GM06990 (cell line): ENCODE data around the gene EIF4A3.
"Not testable (repeated sequence)": the region's sequence is repeated elsewhere in the genome, so short reads cannot be mapped to it uniquely, and the experiment has no call there.

Experiments
- DNase-seq: peaks from one replicate; pipeline ENCODE4 v3.0.0-alpha.2; 2011; ENCODE audit not compliant: insufficient read length; ENCODE audit errors: extremely low read depth
- H3K27me3 ChIP-seq: replicated peaks from 2 replicates; pipeline ENCODE4 v1.6.0; 2011; ENCODE audit warnings: low read length; ENCODE audit not compliant: control insufficient read depth, insufficient read depth
- H3K36me3 ChIP-seq: 2 replicates; pipeline ENCODE4 v1.5.1; 2011; ENCODE audit warnings: low read length; ENCODE audit not compliant: control insufficient read depth, insufficient read depth
- H3K4me3 ChIP-seq: replicated peaks from 2 replicates; pipeline ENCODE4 v1.5.1; 2011; ENCODE audit warnings: low read depth, mild to moderate bottlenecking, control low read depth, low read length
- TF ChIP-seq, protein P1 (sequence below): IDR thresholded peaks from 2 replicates; pipeline ENCODE4 v1.5.1; 2011; ENCODE audit warnings: low read length, control low read depth, mild to moderate bottlenecking, inconsistent platforms; ENCODE audit not compliant: insufficient read depth, poor library complexity, severe bottlenecking

EIF4A3 gene

DNA sequence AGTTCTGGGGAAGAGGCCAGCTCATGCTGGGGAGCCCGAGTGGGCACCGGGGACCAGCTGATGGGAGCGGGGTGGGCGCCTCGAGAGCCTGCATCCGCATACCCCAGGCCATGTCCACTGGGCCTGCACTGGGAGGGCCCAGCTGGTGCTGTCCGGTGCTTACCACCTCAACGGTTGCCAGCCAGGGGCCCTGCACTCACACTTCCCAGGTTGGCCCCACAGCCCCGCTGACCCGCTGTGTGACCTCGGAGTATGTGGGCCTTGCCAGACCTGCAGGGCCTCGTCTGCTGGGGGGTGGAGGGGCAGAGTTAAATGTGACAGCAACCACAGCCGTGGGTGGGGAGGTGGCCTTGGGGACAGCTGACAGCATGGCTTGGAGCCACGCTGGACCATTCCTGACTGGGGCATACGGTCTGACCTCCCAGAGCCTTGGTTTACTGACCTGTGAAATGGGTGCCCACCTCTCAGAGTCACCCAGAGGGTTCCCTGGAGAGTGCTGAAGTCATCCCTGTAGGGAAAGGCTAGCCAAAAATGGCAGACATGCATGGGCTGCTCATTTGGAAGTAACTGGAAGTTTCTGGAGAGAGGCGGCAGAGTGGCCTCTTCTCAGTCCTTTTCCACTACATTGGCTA is 51.0 kb downstream of the EIF4A3 start:
- no peak for DNase-seq
- Histone ChIP-seq H3K27me3 (no peaks in the 10 kb centered on the region), H3K36me3 (no peaks in the 10 kb centered on the region), H3K4me3 (no peak overlapping the region)
- TF ChIP-seq, protein P1, sequence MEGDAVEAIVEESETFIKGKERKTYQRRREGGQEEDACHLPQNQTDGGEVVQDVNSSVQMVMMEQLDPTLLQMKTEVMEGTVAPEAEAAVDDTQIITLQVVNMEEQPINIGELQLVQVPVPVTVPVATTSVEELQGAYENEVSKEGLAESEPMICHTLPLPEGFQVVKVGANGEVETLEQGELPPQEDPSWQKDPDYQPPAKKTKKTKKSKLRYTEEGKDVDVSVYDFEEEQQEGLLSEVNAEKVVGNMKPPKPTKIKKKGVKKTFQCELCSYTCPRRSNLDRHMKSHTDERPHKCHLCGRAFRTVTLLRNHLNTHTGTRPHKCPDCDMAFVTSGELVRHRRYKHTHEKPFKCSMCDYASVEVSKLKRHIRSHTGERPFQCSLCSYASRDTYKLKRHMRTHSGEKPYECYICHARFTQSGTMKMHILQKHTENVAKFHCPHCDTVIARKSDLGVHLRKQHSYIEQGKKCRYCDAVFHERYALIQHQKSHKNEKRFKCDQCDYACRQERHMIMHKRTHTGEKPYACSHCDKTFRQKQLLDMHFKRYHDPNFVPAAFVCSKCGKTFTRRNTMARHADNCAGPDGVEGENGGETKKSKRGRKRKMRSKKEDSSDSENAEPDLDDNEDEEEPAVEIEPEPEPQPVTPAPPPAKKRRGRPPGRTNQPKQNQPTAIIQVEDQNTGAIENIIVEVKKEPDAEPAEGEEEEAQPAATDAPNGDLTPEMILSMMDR = no peak

DNA sequence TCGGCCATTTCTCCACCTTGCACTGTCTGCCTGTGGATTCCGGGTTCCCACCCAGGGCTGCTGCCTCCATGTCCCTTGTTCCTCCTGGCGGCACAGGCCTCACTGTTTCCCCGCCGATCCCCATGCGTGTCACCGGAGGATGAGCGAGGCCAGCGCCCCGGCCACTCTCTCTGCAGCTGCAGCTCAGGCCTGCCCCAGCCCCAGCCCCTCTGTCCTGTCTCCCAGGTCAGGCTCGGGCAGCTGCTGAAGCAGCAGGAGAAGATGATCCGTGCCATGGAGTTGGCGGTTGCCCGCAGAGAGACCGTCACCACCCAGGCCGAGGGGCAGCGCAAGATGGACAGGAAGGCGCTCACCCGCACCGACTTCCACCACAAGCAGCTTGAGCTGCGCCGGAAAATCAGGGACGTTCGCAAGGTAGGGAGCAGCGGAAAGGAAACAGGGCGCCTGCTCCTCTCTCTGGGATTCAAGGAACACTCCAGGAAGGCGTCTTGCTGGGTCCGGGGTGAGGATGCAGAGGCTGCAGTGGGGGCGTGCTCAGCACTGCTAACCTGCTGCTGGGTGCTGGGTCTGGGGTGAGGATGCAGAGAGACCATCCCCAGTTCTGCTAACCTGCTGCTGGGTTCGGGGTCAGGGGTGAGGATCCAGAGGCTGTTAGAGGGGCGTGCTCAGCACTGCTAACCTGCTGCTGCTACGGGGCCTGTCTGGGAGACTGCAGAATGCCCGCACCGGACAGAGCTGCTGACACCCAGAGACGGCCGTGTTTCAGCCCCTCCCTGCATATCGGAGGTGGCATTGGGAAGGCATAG is 51.7 kb downstream of the EIF4A3 start:
- no peak for DNase-seq
- H3K36me3 ChIP-seq = no peaks in the 10 kb centered on the region
- TF ChIP-seq, protein P1 = no peak
- no peaks in the 10 kb centered on the region for H3K27me3 ChIP-seq
- H3K4me3 ChIP-seq = no peak overlapping the region

DNA sequence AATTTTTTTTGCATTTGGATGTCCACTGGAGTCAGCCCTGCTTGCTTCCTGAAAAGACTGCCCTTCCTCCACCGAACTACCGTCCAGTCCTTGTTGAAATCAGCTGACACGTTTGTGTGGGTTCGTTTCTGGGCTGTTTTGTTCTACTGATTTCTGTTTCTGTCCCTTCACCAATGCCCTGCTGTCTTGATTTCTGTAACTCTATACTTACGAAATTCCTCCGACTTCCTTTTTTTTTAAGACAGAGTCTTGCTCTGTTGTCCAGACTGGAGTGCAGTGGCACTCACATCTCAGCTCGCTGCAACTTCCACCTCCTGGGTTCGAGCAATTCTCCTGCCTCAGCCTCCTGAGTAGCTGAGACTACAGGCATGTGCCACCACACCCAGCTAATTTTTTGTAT is 54.0 kb downstream of the EIF4A3 start:
- H3K36me3 ChIP-seq = no peaks in the 10 kb centered on the region
- no peak overlapping the region for H3K4me3 ChIP-seq
- H3K27me3 ChIP-seq = no peaks in the 10 kb centered on the region
- TF ChIP-seq, protein P1 = no peak
- no peak for DNase-seq

DNA sequence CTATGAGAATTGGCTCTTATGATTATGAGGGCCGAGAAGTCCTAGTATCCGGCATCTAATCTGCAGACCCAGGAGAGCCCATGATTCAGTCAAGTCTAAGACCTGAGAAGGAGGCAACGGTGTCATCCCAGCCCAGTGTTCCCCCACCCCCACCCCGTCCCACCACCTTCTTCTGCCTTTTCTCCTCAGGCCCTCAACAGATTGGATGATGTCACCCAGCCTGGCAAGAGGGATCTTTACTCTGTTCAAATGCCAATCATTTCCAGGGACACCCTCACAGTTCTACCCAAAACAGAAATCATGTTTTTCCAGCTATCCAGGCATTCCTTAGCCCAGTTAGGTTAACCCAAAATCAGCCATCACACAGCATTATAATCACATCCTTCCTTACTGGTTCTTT is 55.6 kb downstream of the EIF4A3 start:
- TF ChIP-seq, protein P1 = no peak
- H3K36me3 ChIP-seq = no peaks in the 10 kb centered on the region
- no peak overlapping the region for H3K4me3 ChIP-seq
- no peaks in the 10 kb centered on the region for H3K27me3 ChIP-seq
- DNase-seq = no peak

DNA sequence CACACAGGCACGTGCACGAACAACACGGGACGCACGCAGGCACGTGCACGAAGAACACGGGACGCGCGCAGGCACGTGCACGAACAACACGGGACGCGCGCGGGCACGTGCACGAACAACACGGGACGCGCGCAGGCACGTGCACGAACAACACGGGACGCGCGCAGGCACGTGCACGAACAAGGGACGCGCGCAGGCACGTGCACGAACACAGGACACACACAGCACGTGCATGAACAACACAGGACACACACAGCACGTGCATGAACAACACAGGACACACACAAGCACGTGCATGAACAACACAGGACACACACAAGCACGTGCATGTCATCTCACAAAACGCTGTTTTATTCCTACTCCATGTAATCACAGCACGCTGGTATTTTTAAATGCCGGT is 56.8 kb downstream of the EIF4A3 start:
- H3K27me3 ChIP-seq = not testable (repeated sequence)

DNA sequence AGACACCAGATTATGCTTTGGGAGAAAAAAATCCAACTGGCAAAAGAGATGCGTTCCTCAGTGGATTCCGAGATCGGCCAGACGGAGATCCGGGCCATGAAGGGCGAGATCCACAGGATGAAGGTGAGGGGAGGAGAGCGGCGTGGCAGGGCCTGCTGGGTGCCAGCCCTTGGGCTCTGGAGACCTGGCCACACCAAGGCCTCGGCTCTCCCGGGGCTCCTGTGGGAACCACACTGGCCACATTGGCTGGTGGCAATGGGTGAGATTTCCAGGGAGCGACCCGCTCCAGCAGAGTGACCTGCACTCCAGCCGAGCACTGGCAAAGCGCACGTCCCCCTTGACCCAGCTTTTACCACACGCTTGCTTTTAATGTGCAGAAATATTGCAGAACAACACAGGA is 57.2 kb downstream of the EIF4A3 start:
- Histone ChIP-seq H3K36me3 (no peaks in the 10 kb centered on the region), H3K4me3 (no peak overlapping the region), H3K27me3 (no peaks in the 10 kb centered on the region)
- no peak for DNase-seq
- TF ChIP-seq, protein P1 = no peak

More for the DNA sequence above, 56.8 kb downstream of the EIF4A3 start:
- not testable (repeated sequence) for DNase-seq, H3K4me3 ChIP-seq, H3K36me3 ChIP-seq
